ENCODE measurements around the gene CEP57. TPM values are rescaled to one million over a fixed set of nuclear protein-coding genes. Genes with fewer than 3 reads are reported as not detected.
"Not testable (repeated sequence)": the region's sequence is repeated elsewhere in the genome, so short reads cannot be mapped to it uniquely, and the experiment has no call there.

Gene CEP57
- total and polyA plus RNA-seq, 2 of the 13 experiments (the other 11 are each of a cell fraction or from before 2014, with no cell fraction given): 34.3 to 59.4 TPM

DNA sequence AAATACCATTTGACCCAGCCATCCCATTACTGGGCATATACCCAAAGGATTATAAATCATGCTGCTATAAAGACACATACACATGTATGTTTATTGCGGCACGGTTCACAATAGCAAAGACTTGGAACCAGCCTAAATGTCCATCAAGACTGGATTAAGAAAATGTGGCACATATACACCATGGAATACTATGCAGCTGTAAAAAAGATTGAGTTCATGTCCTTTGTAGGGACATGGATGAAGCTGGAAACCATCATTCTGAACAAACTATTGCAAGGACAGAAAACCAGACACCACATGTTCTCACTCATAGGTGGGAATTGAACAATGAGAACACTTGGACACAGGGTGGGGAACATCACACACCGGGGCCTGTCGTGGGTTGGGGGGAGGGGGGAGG is 20.8 kb downstream of the CEP57 start:
- intact Hi-C loops (cut with micrococcal nuclease; ENCODE audit: unreplicated experiment); ATAC-seq; DNase-seq (ENCODE audit: low spot score); H3K4me3 ChIP-seq (replicated peaks in 1 of 3; ENCODE audit: insufficient read depth in 1 of 3, low read depth in 2 of 3, low read length in 3 of 3); POLR2A ChIA-PET; H3K4me1 ChIP-seq (ENCODE audit: insufficient read depth, low read length); H3K79me2 ChIP-seq (ENCODE audit: insufficient read depth, low read length); H4K20me1 ChIP-seq (ENCODE audit: insufficient read depth, low read length); H3K27ac ChIP-seq (ENCODE audit: extremely low read length, insufficient read depth, low read length); FAIRE-seq; H3K4me2 ChIP-seq (ENCODE audit: low read depth, low read length); H3K9me3 ChIP-seq (ENCODE audit: low read length); H3K9ac ChIP-seq (ENCODE audit: insufficient read depth, low read depth, low read length); H2AFZ ChIP-seq (ENCODE audit: low read length); in situ Hi-C loops (cut with HindIII; ENCODE audit: extremely low pct_ligation_motif_present, low pct_unique_long_range_greater_than_20kb); CTCF ChIA-PET (ENCODE audit: low intra/inter-chr PET ratio, low total read pairs); BruUV-seq (replicated peaks); H3K27me3 ChIP-seq (ENCODE audit: control insufficient read depth in 1 of 2, insufficient read depth in 2 of 2, low read length in 2 of 2): not testable (repeated sequence)
- peaks cover 1 to 14% of the 10 kb centered on the region in 2 experiments; a peak in 4 of 5 replicates for H3K36me3 ChIP-seq (replicated peaks in 1 of 2; ENCODE audit: control insufficient read depth in 1 of 2, insufficient read depth in 2 of 2, low read length in 2 of 2)
- 97% methylated on average over 4 of the region's 4 CpGs for WGBS (ENCODE audit: low lambda C conversion rate)

DNA sequence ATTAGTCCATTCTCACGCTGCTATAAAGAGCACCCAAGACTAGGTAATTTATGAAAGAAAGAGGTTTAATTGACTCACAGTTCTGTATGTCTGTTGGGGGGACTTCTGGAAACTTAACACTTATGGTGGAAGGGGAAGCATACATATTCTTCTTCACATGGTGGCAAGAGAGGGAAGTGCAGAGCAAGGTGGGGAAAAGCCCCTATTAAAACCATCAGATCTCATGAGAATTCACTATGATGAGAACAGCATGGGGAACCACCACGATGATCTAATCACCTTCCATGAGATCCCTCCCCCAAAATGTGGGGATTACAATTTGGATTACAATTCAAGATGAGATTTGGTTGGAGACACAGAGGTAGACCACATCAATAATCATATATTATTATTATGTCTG is 25.7 kb downstream of the CEP57 start:
- CTCF ChIA-PET (ENCODE audit: low intra/inter-chr PET ratio, low total read pairs): no interaction called here
- no peaks in the 10 kb centered on the region for H4K20me1 ChIP-seq (ENCODE audit: insufficient read depth, low read length)
- ATAC-seq: no peak
- TF ChIP-seq JARID2 (CRISPR knock-in tag; IDR thresholded peaks at IDR 0.05; ENCODE audit: insufficient replicate concordance): no peak
- TF ChIP-seq, protein P1, sequence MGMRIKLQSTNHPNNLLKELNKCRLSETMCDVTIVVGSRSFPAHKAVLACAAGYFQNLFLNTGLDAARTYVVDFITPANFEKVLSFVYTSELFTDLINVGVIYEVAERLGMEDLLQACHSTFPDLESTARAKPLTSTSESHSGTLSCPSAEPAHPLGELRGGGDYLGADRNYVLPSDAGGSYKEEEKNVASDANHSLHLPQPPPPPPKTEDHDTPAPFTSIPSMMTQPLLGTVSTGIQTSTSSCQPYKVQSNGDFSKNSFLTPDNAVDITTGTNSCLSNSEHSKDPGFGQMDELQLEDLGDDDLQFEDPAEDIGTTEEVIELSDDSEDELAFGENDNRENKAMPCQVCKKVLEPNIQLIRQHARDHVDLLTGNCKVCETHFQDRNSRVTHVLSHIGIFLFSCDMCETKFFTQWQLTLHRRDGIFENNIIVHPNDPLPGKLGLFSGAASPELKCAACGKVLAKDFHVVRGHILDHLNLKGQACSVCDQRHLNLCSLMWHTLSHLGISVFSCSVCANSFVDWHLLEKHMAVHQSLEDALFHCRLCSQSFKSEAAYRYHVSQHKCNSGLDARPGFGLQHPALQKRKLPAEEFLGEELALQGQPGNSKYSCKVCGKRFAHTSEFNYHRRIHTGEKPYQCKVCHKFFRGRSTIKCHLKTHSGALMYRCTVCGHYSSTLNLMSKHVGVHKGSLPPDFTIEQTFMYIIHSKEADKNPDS (CRISPR knock-in tag; IDR thresholded peaks at IDR 0.05): no peak
- TF ChIP-seq ZNF670 (CRISPR knock-in tag; IDR thresholded peaks at IDR 0.05; ENCODE audit: borderline replicate concordance): no peak
- no peak for TF ChIP-seq ZNF232 (CRISPR knock-in tag; IDR thresholded peaks at IDR 0.05; ENCODE audit: borderline replicate concordance)
- no peak for TF ChIP-seq CREM (IDR thresholded peaks at IDR 0.05)
- TF ChIP-seq CREM (CRISPR knock-in tag; IDR thresholded peaks at IDR 0.05): no peak
- TF ChIP-seq, protein P2, sequence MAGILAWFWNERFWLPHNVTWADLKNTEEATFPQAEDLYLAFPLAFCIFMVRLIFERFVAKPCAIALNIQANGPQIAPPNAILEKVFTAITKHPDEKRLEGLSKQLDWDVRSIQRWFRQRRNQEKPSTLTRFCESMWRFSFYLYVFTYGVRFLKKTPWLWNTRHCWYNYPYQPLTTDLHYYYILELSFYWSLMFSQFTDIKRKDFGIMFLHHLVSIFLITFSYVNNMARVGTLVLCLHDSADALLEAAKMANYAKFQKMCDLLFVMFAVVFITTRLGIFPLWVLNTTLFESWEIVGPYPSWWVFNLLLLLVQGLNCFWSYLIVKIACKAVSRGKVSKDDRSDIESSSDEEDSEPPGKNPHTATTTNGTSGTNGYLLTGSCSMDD (CRISPR knock-in tag; IDR thresholded peaks at IDR 0.05): no peak
- TF ChIP-seq ZNF589 (CRISPR knock-in tag; conservative IDR thresholded peaks at IDR 0.05): no peak
- no peak for TF ChIP-seq ZFP36 (IDR thresholded peaks at IDR 0.05; ENCODE audit: borderline replicate concordance, low read depth, low read length, partially characterized antibody)
- no peak for TF ChIP-seq ARNTL (CRISPR knock-in tag; IDR thresholded peaks at IDR 0.05)
- no peak for TF ChIP-seq PHF20 (CRISPR knock-in tag; IDR thresholded peaks at IDR 0.05)
- TF ChIP-seq SIN3B (IDR thresholded peaks at IDR 0.05; ENCODE audit: low read length): no peak
- TF ChIP-seq MTA3 (CRISPR knock-in tag; IDR thresholded peaks at IDR 0.05): no peak

More for the DNA sequence above, 25.7 kb downstream of the CEP57 start:
- intact Hi-C loops (cut with micrococcal nuclease; ENCODE audit: unreplicated experiment) (no loop called here), in situ Hi-C loops (cut with HindIII; ENCODE audit: extremely low pct_ligation_motif_present, low pct_unique_long_range_greater_than_20kb) (no loop called here)
- H3K4me1 ChIP-seq (ENCODE audit: insufficient read depth, low read length): no peaks in the 10 kb centered on the region
- POLR2A ChIA-PET: no interaction called here
- no peak overlapping the region for H3K4me3 ChIP-seq (replicated peaks in 1 of 3; ENCODE audit: insufficient read depth in 1 of 3, low read depth in 2 of 3, low read length in 3 of 3)
- no peaks in the 10 kb centered on the region; a peak in 1 of 5 replicates for H3K27me3 ChIP-seq (ENCODE audit: control insufficient read depth in 1 of 2, insufficient read depth in 2 of 2, low read length in 2 of 2)
- FAIRE-seq (no peak), DNase-seq (ENCODE audit: low spot score) (no peak)
- H3K9me3 ChIP-seq (ENCODE audit: low read length): no peaks in the 10 kb centered on the region
- H2AFZ ChIP-seq (ENCODE audit: low read length): no peak overlapping the region
- no peak overlapping the region for H3K9ac ChIP-seq (ENCODE audit: insufficient read depth, low read depth, low read length)
- no TSS peak for BruUV-seq (replicated peaks)
- H3K79me2 ChIP-seq (ENCODE audit: insufficient read depth, low read length): no peaks in the 10 kb centered on the region
- no peak overlapping the region for H3K4me2 ChIP-seq (ENCODE audit: low read depth, low read length)
- H3K27ac ChIP-seq (ENCODE audit: extremely low read length, insufficient read depth, low read length): no peak overlapping the region
- H3K36me3 ChIP-seq (replicated peaks in 1 of 2; ENCODE audit: control insufficient read depth in 1 of 2, insufficient read depth in 2 of 2, low read length in 2 of 2): peaks cover 4 to 28% of the 10 kb centered on the region in 2 experiments
- WGBS (ENCODE audit: low lambda C conversion rate): 99% methylated on average over 2 of the region's 2 CpGs
